ENCODE measurements around the gene PTCD2. TPM values are rescaled to one million over a fixed set of nuclear protein-coding genes. Genes with fewer than 3 reads are reported as not detected.

Gene PTCD2
- total and polyA plus RNA-seq, 8 donors: 1.3 to 56.7 (median 2.6) TPM

GRCh38 chr5:72392326-72392733 lies 72.2 kb downstream of the PTCD2 start:
- TF ChIP-seq EP300 (IDR thresholded peaks at IDR 0.05): no peak
- TF ChIP-seq POLR2AphosphoS5 (IDR thresholded peaks at IDR 0.05): peak in 1 of 3 donors; percentile 3
- H3K4me1 ChIP-seq: peaks cover 0 to 29% (median 17%) of the 10 kb centered on the region in 4 donors
- no peak overlapping the region for H3K4me3 ChIP-seq
- WGBS, 5 donors: 8 to 28% (median 13%) methylated on average over 1 of the region's 1 CpG
- DNase-seq: peak in 1 of 2 donors; percentile 58
- H3K36me3 ChIP-seq: no peaks in the 10 kb centered on the region
- intact Hi-C loops (cut with DNase I; ENCODE audit: low total_unique reads): no loop called here
- peak overlapping the region in 2 of 5 donors; percentile 17 to 28 for H3K27ac ChIP-seq
- no peaks in the 10 kb centered on the region for H3K9me3 ChIP-seq
- no peaks in the 10 kb centered on the region for H3K27me3 ChIP-seq

DNA sequence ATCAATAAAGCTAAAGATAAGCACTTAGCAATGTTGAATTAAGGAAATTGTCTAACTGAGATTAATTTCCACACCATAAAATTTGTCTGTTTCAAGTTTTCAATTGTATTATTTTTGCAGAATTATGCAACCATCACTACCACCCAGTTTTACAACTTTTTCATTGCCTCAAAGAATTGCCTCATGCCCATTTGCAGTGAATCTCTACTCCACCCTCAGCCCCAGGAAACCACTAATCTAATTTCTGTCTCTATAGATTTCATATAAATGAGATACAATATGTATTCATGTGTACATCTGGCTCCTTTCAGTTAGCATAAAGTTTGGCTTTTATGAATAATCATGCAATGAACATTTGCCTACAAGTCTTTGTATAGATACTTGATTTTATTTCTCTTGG lies 72.9 kb downstream of the PTCD2 start:
- TF ChIP-seq EP300 (IDR thresholded peaks at IDR 0.05) (no peak), POLR2AphosphoS5 (IDR thresholded peaks at IDR 0.05) (no peak), POLR2A (IDR thresholded peaks at IDR 0.05) (no peak)
- TF ChIP-seq, protein P1, sequence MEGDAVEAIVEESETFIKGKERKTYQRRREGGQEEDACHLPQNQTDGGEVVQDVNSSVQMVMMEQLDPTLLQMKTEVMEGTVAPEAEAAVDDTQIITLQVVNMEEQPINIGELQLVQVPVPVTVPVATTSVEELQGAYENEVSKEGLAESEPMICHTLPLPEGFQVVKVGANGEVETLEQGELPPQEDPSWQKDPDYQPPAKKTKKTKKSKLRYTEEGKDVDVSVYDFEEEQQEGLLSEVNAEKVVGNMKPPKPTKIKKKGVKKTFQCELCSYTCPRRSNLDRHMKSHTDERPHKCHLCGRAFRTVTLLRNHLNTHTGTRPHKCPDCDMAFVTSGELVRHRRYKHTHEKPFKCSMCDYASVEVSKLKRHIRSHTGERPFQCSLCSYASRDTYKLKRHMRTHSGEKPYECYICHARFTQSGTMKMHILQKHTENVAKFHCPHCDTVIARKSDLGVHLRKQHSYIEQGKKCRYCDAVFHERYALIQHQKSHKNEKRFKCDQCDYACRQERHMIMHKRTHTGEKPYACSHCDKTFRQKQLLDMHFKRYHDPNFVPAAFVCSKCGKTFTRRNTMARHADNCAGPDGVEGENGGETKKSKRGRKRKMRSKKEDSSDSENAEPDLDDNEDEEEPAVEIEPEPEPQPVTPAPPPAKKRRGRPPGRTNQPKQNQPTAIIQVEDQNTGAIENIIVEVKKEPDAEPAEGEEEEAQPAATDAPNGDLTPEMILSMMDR (IDR thresholded peaks at IDR 0.05): no peak
- DNase-seq: no peak
- peaks cover 0 to 29% (median 19%) of the 10 kb centered on the region in 4 donors for H3K4me1 ChIP-seq
- H3K9me3 ChIP-seq: no peaks in the 10 kb centered on the region
- intact Hi-C loops (cut with DNase I; ENCODE audit: low total_unique reads): no loop called here
- no peak overlapping the region for H3K4me3 ChIP-seq
- H3K27ac ChIP-seq: peak overlapping the region in 1 of 5 donors; percentile 28
- no peaks in the 10 kb centered on the region for H3K27me3 ChIP-seq
- no peaks in the 10 kb centered on the region for H3K36me3 ChIP-seq

DNA sequence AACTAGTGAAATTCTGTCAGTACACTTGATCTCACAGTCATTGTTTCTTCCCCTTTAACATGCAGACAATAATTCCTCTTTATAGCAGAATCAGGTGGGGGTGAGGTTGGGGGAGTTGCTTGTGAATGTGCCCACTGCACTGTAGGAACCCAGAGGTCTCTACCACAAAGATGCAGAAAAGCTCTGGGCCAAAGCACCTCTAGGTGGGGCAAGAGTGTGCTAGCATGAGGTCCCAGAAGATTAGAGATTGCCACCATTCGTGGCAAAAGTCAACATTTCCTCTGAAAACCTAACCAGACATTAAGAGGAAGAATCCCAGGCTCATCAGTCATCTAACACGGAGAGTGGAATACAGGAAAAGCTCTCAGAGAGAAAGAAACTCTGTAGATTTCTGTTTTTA lies 74.5 kb downstream of the PTCD2 start:
- TF ChIP-seq, protein P1 (IDR thresholded peaks at IDR 0.05): peak in 3 of 7 experiments; percentile 3 to 30 (median 20)
- no peak for TF ChIP-seq EP300 (IDR thresholded peaks at IDR 0.05)
- TF ChIP-seq POLR2A (IDR thresholded peaks at IDR 0.05): no peak
- intact Hi-C loops (cut with DNase I; ENCODE audit: low total_unique reads): no loop called here
- DNase-seq: peak in 1 of 2 donors; percentile 34
- Histone ChIP-seq H3K27ac (no peak overlapping the region), H3K27me3 (no peaks in the 10 kb centered on the region), H3K9me3 (no peaks in the 10 kb centered on the region), H3K4me3 (no peak overlapping the region), H3K36me3 (no peaks in the 10 kb centered on the region), H3K4me1 (peaks cover 0 to 29% (median 19%) of the 10 kb centered on the region in 4 donors)
- 15 to 36% (median 22%) methylated on average over 2 of the region's 2 CpGs for WGBS, 5 donors

DNA sequence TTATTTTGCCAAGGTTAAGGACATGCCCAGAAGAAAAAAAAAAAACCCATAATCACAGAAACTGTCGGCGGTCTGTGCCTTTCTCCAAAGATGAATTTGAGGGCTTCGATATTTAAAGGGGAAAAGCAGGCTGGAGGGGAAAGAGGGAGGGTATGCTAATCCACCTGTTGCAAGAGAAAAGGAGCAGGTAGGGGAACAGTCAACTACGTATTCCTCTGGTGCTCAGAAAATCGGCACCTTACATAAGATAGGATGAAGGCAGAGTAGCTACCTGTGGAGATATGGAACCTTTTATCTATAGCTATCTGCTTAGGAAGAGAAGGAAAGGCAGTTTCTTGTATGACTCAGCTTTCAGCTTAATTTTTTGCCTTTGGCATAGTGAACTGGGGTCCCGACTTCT lies 77.7 kb downstream of the PTCD2 start:
- peaks cover 0 to 10% (median 3%) of the 10 kb centered on the region in 4 donors for H3K4me1 ChIP-seq
- 67 to 75% (median 72%) methylated on average over 6 of the region's 6 CpGs for WGBS, 5 donors
- intact Hi-C loops (cut with DNase I; ENCODE audit: low total_unique reads): no loop called here
- no peak for DNase-seq
- no peak overlapping the region for H3K4me3 ChIP-seq
- no peaks in the 10 kb centered on the region for H3K27me3 ChIP-seq
- H3K36me3 ChIP-seq: no peaks in the 10 kb centered on the region
- H3K27ac ChIP-seq: no peak overlapping the region
- H3K9me3 ChIP-seq: peaks cover 8 to 26% (median 20%) of the 10 kb centered on the region in 4 donors
- TF ChIP-seq EP300 (IDR thresholded peaks at IDR 0.05) (no peak), POLR2A (IDR thresholded peaks at IDR 0.05) (no peak), POLR2AphosphoS5 (IDR thresholded peaks at IDR 0.05) (no peak)
- TF ChIP-seq, protein P1 (IDR thresholded peaks at IDR 0.05): no peak

GRCh38 chr5:72400950-72401349 lies 80.8 kb downstream of the PTCD2 start:
- intact Hi-C loops (cut with DNase I; ENCODE audit: low total_unique reads): no loop called here
- Histone ChIP-seq H3K4me3 (no peak overlapping the region), H3K36me3 (no peaks in the 10 kb centered on the region), H3K27me3 (no peaks in the 10 kb centered on the region), H3K9me3 (peaks cover 8 to 26% (median 20%) of the 10 kb centered on the region in 4 donors), H3K4me1 (peaks cover 0 to 9% (median 5%) of the 10 kb centered on the region in 4 donors), H3K27ac (no peak overlapping the region)
- DNase-seq: no peak
- WGBS, 5 donors: 0 to 98% (median 88%) methylated on average over 1 of the region's 1 CpG
- TF ChIP-seq EP300 (IDR thresholded peaks at IDR 0.05) (no peak), POLR2AphosphoS5 (IDR thresholded peaks at IDR 0.05) (no peak), POLR2A (IDR thresholded peaks at IDR 0.05) (no peak)
- TF ChIP-seq, protein P1 (IDR thresholded peaks at IDR 0.05): no peak

All from stomach (tissue), 9 donors.